ENCODE measurements around the gene KRT24. TPM values are rescaled to one million over a fixed set of nuclear protein-coding genes. Genes with fewer than 3 reads are reported as not detected.

KRT24 gene
- total and polyA plus RNA-seq, 2 of the 4 experiments (the other 2 are of a cell fraction) = not detected

- DNase-seq = no peak
- no peak overlapping the region for H3K18ac ChIP-seq (ENCODE audit: low read depth, low read length)
- no peaks in the 10 kb centered on the region for H3K36me3 ChIP-seq (ENCODE audit: control insufficient read depth, insufficient read depth, low read length)
- dilution Hi-C loops (cut with HindIII; ENCODE audit: low sequenced_read_pairs, unreplicated experiment) = no loop called here
- no peaks in the 10 kb centered on the region for H3K9me1 ChIP-seq (ENCODE audit: insufficient read depth, low read length)
- no peak overlapping the region for H3K4ac ChIP-seq (ENCODE audit: low read depth, low read length)
- H2BK20ac ChIP-seq (ENCODE audit: low read depth, low read length) = no peak overlapping the region
- H3K9me3 ChIP-seq (ENCODE audit: control insufficient read depth, insufficient read depth, low read length) = no peaks in the 10 kb centered on the region
- H2AFZ ChIP-seq (replicated peaks; ENCODE audit: low read length, poor library complexity) = no peak overlapping the region
- no peak overlapping the region for H4K8ac ChIP-seq (ENCODE audit: low read depth in 2 of 2, low read length in 2 of 2)
- H2BK15ac ChIP-seq (ENCODE audit: low read depth, low read length) = no peak overlapping the region
- no peak overlapping the region for H3K27ac ChIP-seq (ENCODE audit: insufficient read depth, low read length)
- H3K9ac ChIP-seq (ENCODE audit: low read depth, low read length) = no peak overlapping the region
- H3K14ac ChIP-seq (replicated peaks; ENCODE audit: low read depth, low read length) = no peak overlapping the region
- H2AK5ac ChIP-seq (ENCODE audit: low read depth, low read length) = no peak overlapping the region
- no peak overlapping the region for H3K4me3 ChIP-seq (ENCODE audit: insufficient read depth, low read depth, low read length)
- no peak overlapping the region for H4K91ac ChIP-seq (ENCODE audit: insufficient read depth, low read depth, low read length)
- H3K27me3 ChIP-seq (ENCODE audit: control insufficient read depth, insufficient read depth, low read length) = peaks cover 40% of the 10 kb centered on the region
- H3K79me1 ChIP-seq (ENCODE audit: low read depth in 1 of 2, low read length in 2 of 2) = no peaks in the 10 kb centered on the region
- ChIA-PET CTCF (no interaction called here), POLR2A (ENCODE audit: unreplicated experiment) (no interaction called here)
- H2AK9ac ChIP-seq (replicated peaks; ENCODE audit: low read depth, low read length, poor library complexity) = no peak overlapping the region
- no peak for TF ChIP-seq CTCF (conservative IDR thresholded peaks at IDR 0.05; ENCODE audit: low read depth, low read length)
- TF ChIP-seq MAFK (IDR thresholded peaks at IDR 0.05; ENCODE audit: low read depth, low read length) = no peak
- no peak for TF ChIP-seq FOS (IDR thresholded peaks at IDR 0.05; ENCODE audit: low read depth, low read length)
- no peak for TF ChIP-seq BHLHE40 (IDR thresholded peaks at IDR 0.05; ENCODE audit: low read depth, low read length)
- H3K56ac ChIP-seq (ENCODE audit: extremely low read depth, insufficient read depth, low read length) = no peak overlapping the region
- H3K23ac ChIP-seq (ENCODE audit: low read depth, low read length) = no peak overlapping the region
- BruUV-seq (replicated peaks) = no TSS peak
- no peak overlapping the region for H3K4me2 ChIP-seq (ENCODE audit: low read depth, low read length)
- in situ Hi-C loops (cut with MboI; ENCODE audit: low sequenced_read_pairs) = no loop called here
- no peak overlapping the region for H4K5ac ChIP-seq (ENCODE audit: low read depth, low read length)
- H2BK120ac ChIP-seq (ENCODE audit: low read depth, low read length) = no peak overlapping the region
- no peaks in the 10 kb centered on the region for H4K20me1 ChIP-seq (ENCODE audit: insufficient read depth, low read length)
- no peaks in the 10 kb centered on the region for H3K4me1 ChIP-seq (ENCODE audit: control insufficient read depth, insufficient read depth, low read length)
- intact Hi-C loops (cut with micrococcal nuclease) = no loop called here
- no peak for ATAC-seq (ENCODE audit: low read depth)
- no peak overlapping the region for H2BK5ac ChIP-seq (ENCODE audit: low read depth, low read length, poor library complexity, severe bottlenecking)
Observed at GRCh38 chr17:40680998-40681397, 22.6 kb downstream of the KRT24 start.

All from IMR-90 (cell line).